ENCODE measurements around the gene DAPK3.

The DAPK3 gene

GRCh38 chr19:3910105-3910504 is 60.8 kb downstream of the DAPK3 start:
- intact Hi-C loops (cut with DNase I; ENCODE audit: low total_unique reads) = no loop called here
- H3K27ac ChIP-seq = no peak overlapping the region
- peaks cover 0 to 13% of the 10 kb centered on the region in 2 donors for H3K27me3 ChIP-seq
- TF ChIP-seq CTCF (IDR thresholded peaks at IDR 0.05) = no peak
- no peak for DNase-seq
- H3K4me1 ChIP-seq = no peaks in the 10 kb centered on the region
- H3K9me3 ChIP-seq = peaks cover 0 to 15% (median 14%) of the 10 kb centered on the region in 3 donors
- H3K36me3 ChIP-seq = no peaks in the 10 kb centered on the region
- H3K4me3 ChIP-seq = no peak overlapping the region
